ENCODE results near the gene FKBP6.

DNA sequence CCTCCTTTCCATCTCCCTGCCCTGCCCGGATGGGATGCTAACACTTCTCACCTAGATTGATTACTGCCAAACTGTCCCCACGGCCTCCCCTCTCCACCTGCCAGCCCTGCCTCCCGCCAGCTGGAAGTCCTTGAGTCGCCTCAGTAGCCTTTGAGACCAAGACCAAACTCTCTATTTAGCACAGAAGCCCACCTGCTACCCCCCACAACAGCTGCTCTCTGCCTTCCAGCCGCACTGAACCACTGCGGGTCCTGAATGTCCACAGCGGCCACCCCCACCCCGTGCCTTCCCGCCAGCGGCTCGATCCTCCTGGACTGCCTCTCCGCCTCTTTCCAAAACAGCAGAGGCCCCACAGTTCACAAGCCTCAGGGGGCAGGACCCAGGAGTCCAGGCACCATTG, 39.0 kb downstream of the FKBP6 start:
- no peak for TF ChIP-seq FOXA1 (IDR thresholded peaks at IDR 0.05)
- TF ChIP-seq SUZ12 (IDR thresholded peaks at IDR 0.05) = no peak
- TF ChIP-seq ZNF384 (IDR thresholded peaks at IDR 0.05) = no peak
- no peak for TF ChIP-seq BHLHE40 (IDR thresholded peaks at IDR 0.05; ENCODE audit: borderline replicate concordance)
- TF ChIP-seq FOXK2 (IDR thresholded peaks at IDR 0.05) = no peak
- no peak for TF ChIP-seq HDGF (IDR thresholded peaks at IDR 0.05; ENCODE audit: borderline replicate concordance)
- TF ChIP-seq FOXM1 (IDR thresholded peaks at IDR 0.05; ENCODE audit: borderline replicate concordance) = no peak
- TF ChIP-seq L3MBTL2 (conservative IDR thresholded peaks at IDR 0.05) = no peak
- no peak for TF ChIP-seq SP1 (IDR thresholded peaks at IDR 0.05)

Measured in HEK293T (cell line).